Measurements from ENCODE around the gene PEX11G. TPM values are rescaled to one million over a fixed set of nuclear protein-coding genes. Genes with fewer than 3 reads are reported as not detected.

The PEX11G gene
- total and polyA plus RNA-seq, 9 of the 15 experiments (the other 6 are each of a cell fraction or from before 2014, with no cell fraction given) = 0.07 to 3.2 (median 0.70) TPM; not detected in 1

GRCh38 chr19:7506385-7507328 lies 17.8 kb upstream of the PEX11G start (continued):
- TF ChIP-seq SRSF3 (IDR thresholded peaks at IDR 0.05; ENCODE audit: insufficient read depth, low read length) (no peak), ZFPM2 (CRISPR knock-in tag; IDR thresholded peaks at IDR 0.05) (no peak), MITF (IDR thresholded peaks at IDR 0.05) (no peak), FOXJ3 (CRISPR knock-in tag; IDR thresholded peaks at IDR 0.05) (no peak), SMC3 (conservative IDR thresholded peaks at IDR 0.05; ENCODE audit: insufficient read depth, low read depth, low read length) (no peak), MECOM (CRISPR knock-in tag; IDR thresholded peaks at IDR 0.05) (no peak), ZNF280B (CRISPR knock-in tag; IDR thresholded peaks at IDR 0.05) (no peak), JUN (IDR thresholded peaks at IDR 0.05; ENCODE audit: borderline replicate concordance, low read depth, low read length) (no peak), JUN (CRISPR knock-in tag; IDR thresholded peaks at IDR 0.05; ENCODE audit: borderline replicate concordance) (0 out of 2 replicates have a peak, but pooled peaks have one; percentile 56), HMGXB4 (CRISPR knock-in tag; IDR thresholded peaks at IDR 0.05) (no peak), IFI16 (CRISPR knock-in tag; IDR thresholded peaks at IDR 0.05) (no peak), PRDM10 (IDR thresholded peaks at IDR 0.05; ENCODE audit: partially characterized antibody) (peak; percentile 81), EWSR1 (IDR thresholded peaks at IDR 0.05; ENCODE audit: borderline replicate concordance, low read depth, partially characterized antibody) (no peak), ETS2 (tag; IDR thresholded peaks at IDR 0.05; ENCODE audit: borderline replicate concordance, poor library complexity, severe bottlenecking) (no peak)
- TF ChIP-seq, protein P1, sequence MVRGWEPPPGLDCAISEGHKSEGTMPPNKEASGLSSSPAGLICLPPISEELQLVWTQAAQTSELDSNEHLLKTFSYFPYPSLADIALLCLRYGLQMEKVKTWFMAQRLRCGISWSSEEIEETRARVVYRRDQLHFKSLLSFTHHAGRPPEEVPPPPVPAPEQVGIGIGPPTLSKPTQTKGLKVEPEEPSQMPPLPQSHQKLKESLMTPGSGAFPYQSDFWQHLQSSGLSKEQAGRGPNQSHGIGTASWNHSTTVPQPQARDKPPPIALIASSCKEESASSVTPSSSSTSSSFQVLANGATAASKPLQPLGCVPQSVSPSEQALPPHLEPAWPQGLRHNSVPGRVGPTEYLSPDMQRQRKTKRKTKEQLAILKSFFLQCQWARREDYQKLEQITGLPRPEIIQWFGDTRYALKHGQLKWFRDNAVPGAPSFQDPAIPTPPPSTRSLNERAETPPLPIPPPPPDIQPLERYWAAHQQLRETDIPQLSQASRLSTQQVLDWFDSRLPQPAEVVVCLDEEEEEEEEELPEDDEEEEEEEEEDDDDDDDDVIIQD (CRISPR knock-in tag; IDR thresholded peaks at IDR 0.05) = no peak

Data from K562 (cell line).